MM.1S (cell line): ENCODE results near the gene LTBR.

ENCODE experiments used
- CTCF ChIP-seq: fragments of 300-600 bp; sonication (generic); IDR thresholded peaks from 2 replicates; pipeline ENCODE4 v1.5.1; 2016; ENCODE audit warnings: antibody characterized with exemption, low read length, mixed read lengths
- EZH2 ChIP-seq: fragments of 300-600 bp; sonication (generic); optimal IDR thresholded peaks from 2 replicates; pipeline ENCODE3; 2017; ENCODE audit warnings: low read depth, mild to moderate bottlenecking, antibody characterized with exemption, low read length, mixed read lengths

GRCh38 chr12:6375269-6376078 is 8.5 kb upstream of the LTBR start, which contains the start of gene SCNN1A:
- TF ChIP-seq CTCF (no peak), EZH2 (no peak)
